ENCODE results near the gene FGFR2. TPM values are rescaled to one million over a fixed set of nuclear protein-coding genes. Genes with fewer than 3 reads are reported as not detected.

The FGFR2 gene
- polyA plus RNA-seq, 1 donor from 2014 or later, result 14.8 TPM

DNA sequence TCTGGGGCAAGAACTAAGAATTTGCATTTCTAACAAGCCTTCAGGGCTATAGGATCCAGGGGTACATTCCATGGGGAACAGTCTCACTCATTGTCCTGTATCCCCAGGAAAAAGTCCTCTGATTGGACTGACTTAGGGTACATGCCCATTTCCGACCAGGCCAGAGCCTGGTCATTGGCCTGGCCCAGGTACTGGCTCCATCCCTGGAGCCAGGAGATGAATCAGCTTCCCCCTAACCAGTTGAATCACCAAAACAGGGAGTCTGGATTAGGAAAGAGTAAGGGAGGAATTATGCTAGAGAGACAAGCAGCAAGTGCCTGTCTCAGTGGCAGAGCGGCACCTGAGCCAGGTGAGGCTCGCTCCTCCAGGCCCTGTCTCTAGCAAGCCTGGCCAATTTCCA is 137.5 kb downstream of the FGFR2 start:
- no peak overlapping the region for H3K27ac ChIP-seq (ENCODE audit: low read length)
- no peaks in the 10 kb centered on the region for H3K9me3 ChIP-seq (ENCODE audit: low read length)
- H3K36me3 ChIP-seq (ENCODE audit: insufficient read depth, low read length), result no peaks in the 10 kb centered on the region
- no peaks in the 10 kb centered on the region for H4K20me1 ChIP-seq (ENCODE audit: insufficient read depth)
- no peak overlapping the region for H3K4me3 ChIP-seq (ENCODE audit: low read length)
- H3K79me2 ChIP-seq (replicated peaks; ENCODE audit: insufficient read depth, low read length), result no peaks in the 10 kb centered on the region
- no peaks in the 10 kb centered on the region for H3K27me3 ChIP-seq (ENCODE audit: insufficient read depth, low read depth, low read length)
- no peak overlapping the region for H2AFZ ChIP-seq (ENCODE audit: low read depth, low read length)
- H3K9me2 ChIP-seq (ENCODE audit: insufficient read depth, low read length), result no peaks in the 10 kb centered on the region
- no peaks in the 10 kb centered on the region for H3F3A ChIP-seq (ENCODE audit: insufficient read depth, low read length, poor library complexity, severe bottlenecking)
- H3K9ac ChIP-seq (ENCODE audit: low read length), result no peak overlapping the region
- TF ChIP-seq SMC3 (conservative IDR thresholded peaks at IDR 0.05; ENCODE audit: poor library complexity), result no peak
- no peak for TF ChIP-seq RAD21 (conservative IDR thresholded peaks at IDR 0.05)
- no peak for TF ChIP-seq TAF1 (IDR thresholded peaks at IDR 0.05; ENCODE audit: low read depth)
- no peak for TF ChIP-seq EZH2 (IDR thresholded peaks at IDR 0.05; ENCODE audit: borderline replicate concordance, insufficient read depth, low read length, poor library complexity, severe bottlenecking)
- TF ChIP-seq EP300 (conservative IDR thresholded peaks at IDR 0.05; ENCODE audit: poor library complexity, severe bottlenecking), result no peak
- TF ChIP-seq CTCF (IDR thresholded peaks at IDR 0.05; ENCODE audit: poor library complexity, severe bottlenecking), result no peak
- no peak for TF ChIP-seq MXI1 (conservative IDR thresholded peaks at IDR 0.05; ENCODE audit: poor library complexity, severe bottlenecking)
- TF ChIP-seq REST (IDR thresholded peaks at IDR 0.05; ENCODE audit: borderline replicate concordance), result no peak
- TF ChIP-seq POLR2AphosphoS5 (IDR thresholded peaks at IDR 0.05), result no peak
- no peak overlapping the region for H3K4me2 ChIP-seq (ENCODE audit: low read length)

DNA sequence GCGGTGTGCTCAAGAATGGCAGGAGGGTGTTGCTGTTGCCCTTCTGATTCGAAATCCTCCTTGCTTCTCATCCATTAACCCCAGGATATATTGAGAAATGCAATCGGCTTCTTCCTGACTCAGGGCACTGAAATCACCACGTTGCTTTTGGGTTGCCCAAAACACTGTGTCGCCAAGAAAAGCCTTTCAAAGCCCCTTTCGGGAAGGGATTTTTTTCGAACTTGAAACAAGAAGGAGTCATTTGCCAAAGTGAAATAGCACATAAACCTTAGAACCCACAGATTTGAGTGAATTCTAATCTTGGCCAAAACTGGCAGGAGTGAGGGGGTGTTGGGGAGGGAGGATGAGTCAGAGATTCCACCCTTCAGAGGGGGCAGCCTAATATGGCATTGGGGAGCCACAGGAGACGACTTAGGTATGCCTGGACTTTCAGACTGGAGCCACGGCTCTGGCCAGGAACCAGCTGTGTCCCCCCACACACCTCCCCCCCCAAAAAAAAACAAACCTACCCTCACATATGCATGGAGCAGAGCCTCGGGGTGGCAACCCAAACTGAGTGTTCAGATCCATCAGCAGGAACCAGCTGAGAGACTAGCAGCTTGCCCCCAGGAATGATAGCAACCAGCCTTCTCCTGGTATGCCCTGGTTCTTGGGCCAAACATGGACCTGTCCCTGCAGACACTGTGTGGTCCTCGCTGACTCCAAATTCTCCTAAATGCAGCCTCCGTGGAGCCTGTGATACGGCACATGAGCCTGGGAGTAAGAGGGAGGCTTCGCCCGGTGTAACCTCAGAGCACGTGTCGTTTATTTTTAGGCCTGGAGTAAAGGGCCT is 138.4 kb downstream of the FGFR2 start:
- Histone ChIP-seq H3K79me2 (replicated peaks; ENCODE audit: insufficient read depth, low read length) (no peaks in the 10 kb centered on the region), H3K36me3 (ENCODE audit: insufficient read depth, low read length) (no peaks in the 10 kb centered on the region), H2AFZ (ENCODE audit: low read depth, low read length) (no peak overlapping the region), H3K27ac (ENCODE audit: low read length) (no peak overlapping the region), H4K20me1 (ENCODE audit: insufficient read depth) (no peaks in the 10 kb centered on the region), H3F3A (ENCODE audit: insufficient read depth, low read length, poor library complexity, severe bottlenecking) (no peaks in the 10 kb centered on the region), H3K4me2 (ENCODE audit: low read length) (no peak overlapping the region), H3K9ac (ENCODE audit: low read length) (no peak overlapping the region), H3K9me3 (ENCODE audit: low read length) (no peaks in the 10 kb centered on the region), H3K9me2 (ENCODE audit: insufficient read depth, low read length) (no peaks in the 10 kb centered on the region), H3K27me3 (ENCODE audit: insufficient read depth, low read depth, low read length) (no peaks in the 10 kb centered on the region), H3K4me3 (ENCODE audit: low read length) (no peak overlapping the region)
- TF ChIP-seq REST (IDR thresholded peaks at IDR 0.05; ENCODE audit: borderline replicate concordance), result no peak
- TF ChIP-seq POLR2AphosphoS5 (IDR thresholded peaks at IDR 0.05), result no peak
